WERI-Rb-1 (cell line): ENCODE results near the gene SDHAF4.

Experiments used
- DNase-seq: peaks from one replicate; pipeline ENCODE4 v3.0.0-alpha.2; 2020
- H3K27ac ChIP-seq: fragments of 250-450 bp; sonication (Bioruptor Pico); 2 replicates; pipeline ENCODE4 v1.5.1; 2020; ENCODE audit warnings: mild to moderate bottlenecking, moderate library complexity
- H3K27me3 ChIP-seq: fragments of 250-450 bp; sonication (Bioruptor Pico); 2 replicates; pipeline ENCODE4 v1.5.1; 2021; ENCODE audit warnings: mild to moderate bottlenecking, low read depth, moderate library complexity; ENCODE audit not compliant: insufficient read depth, severe bottlenecking
- H3K36me3 ChIP-seq: fragments of 250-450 bp; sonication (Bioruptor Pico); 2 replicates; pipeline ENCODE4 v1.5.1; 2020; ENCODE audit warnings: mild to moderate bottlenecking, moderate library complexity
- H3K4me3 ChIP-seq: 2 replicates; pipeline ENCODE4 v1.5.1; 2011; ENCODE audit warnings: low read depth, mild to moderate bottlenecking, control low read depth, low read length
- H3K9me3 ChIP-seq: fragments of 250-450 bp; sonication (Bioruptor Pico); 2 replicates; pipeline ENCODE4 v1.5.1; 2021; ENCODE audit warnings: mild to moderate bottlenecking, moderate library complexity; ENCODE audit not compliant: severe bottlenecking
- TF ChIP-seq, protein P1 (sequence below): IDR thresholded peaks from 2 replicates; pipeline ENCODE4 v1.5.1; 2011; ENCODE audit warnings: low read depth, mild to moderate bottlenecking, control low read depth, inconsistent platforms, low read length

The SDHAF4 gene

DNA sequence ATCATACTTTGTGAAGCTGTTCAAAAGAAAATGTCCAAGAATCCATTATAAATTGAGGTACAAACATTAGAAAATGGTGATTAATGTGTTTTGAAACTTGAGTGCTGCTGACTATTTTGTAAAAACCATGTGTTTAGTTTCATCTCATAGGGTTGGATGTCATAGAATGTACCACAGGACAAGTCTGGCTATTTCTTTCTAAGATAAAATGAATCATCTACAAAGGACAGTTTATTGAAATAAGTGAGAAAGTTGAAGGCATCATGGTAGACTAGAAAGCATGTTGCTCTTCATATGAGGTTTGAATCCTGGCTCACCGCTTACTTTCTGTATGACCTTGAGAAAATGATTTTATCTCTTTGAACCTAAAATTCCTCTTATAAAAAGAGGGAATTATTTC lies 71.7 kb downstream of the SDHAF4 start:
- TF ChIP-seq, protein P1, sequence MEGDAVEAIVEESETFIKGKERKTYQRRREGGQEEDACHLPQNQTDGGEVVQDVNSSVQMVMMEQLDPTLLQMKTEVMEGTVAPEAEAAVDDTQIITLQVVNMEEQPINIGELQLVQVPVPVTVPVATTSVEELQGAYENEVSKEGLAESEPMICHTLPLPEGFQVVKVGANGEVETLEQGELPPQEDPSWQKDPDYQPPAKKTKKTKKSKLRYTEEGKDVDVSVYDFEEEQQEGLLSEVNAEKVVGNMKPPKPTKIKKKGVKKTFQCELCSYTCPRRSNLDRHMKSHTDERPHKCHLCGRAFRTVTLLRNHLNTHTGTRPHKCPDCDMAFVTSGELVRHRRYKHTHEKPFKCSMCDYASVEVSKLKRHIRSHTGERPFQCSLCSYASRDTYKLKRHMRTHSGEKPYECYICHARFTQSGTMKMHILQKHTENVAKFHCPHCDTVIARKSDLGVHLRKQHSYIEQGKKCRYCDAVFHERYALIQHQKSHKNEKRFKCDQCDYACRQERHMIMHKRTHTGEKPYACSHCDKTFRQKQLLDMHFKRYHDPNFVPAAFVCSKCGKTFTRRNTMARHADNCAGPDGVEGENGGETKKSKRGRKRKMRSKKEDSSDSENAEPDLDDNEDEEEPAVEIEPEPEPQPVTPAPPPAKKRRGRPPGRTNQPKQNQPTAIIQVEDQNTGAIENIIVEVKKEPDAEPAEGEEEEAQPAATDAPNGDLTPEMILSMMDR = no peak
- Histone ChIP-seq H3K9me3 (no peaks in the 10 kb centered on the region), H3K36me3 (no peaks in the 10 kb centered on the region), H3K27me3 (no peaks in the 10 kb centered on the region), H3K27ac (no peak overlapping the region), H3K4me3 (no peak overlapping the region)
- no peak for DNase-seq
